Caco-2 (cell line): ENCODE results near the gene TMEM97. TPM values are rescaled to one million over a fixed set of nuclear protein-coding genes. Genes with fewer than 3 reads are reported as not detected.

Source experiments
- BruUV-seq: library from RNA; stranded (reverse); fragments of 400-500 nt; replicated peaks from 2 replicates; lab custom pipeline; 2021; lab: Mats Ljungman, UMichigan
- CTCF ChIA-PET: fragments of 300-600 bp; sonication (Branson Sonifier 250); formaldehyde crosslinking; loops from one replicate; lab custom pipeline; 2022; ENCODE audit warnings: antibody characterized with exemption; lab: Charles Lee
- POLR2A ChIA-PET: fragments of 300-600 bp; sonication (Branson Sonifier 250); formaldehyde crosslinking; loops from one replicate; lab custom pipeline; 2022; ENCODE audit warnings: antibody characterized with exemption; lab: Charles Lee
- DNase-seq, 2 experiments: peaks; one replicate each; pipeline versions ENCODE4 v3.0.0 to v3.0.0-alpha.2; 2020 to 2022
- H3K27me3 ChIP-seq: replicated peaks from 2 replicates; pipeline ENCODE4 v1.6.0; 2011; ENCODE audit warnings: low read length; ENCODE audit not compliant: control insufficient read depth, insufficient read depth
- H3K36me3 ChIP-seq: 2 replicates; pipeline ENCODE4 v1.5.1; 2011; ENCODE audit warnings: low read length; ENCODE audit not compliant: control insufficient read depth, insufficient read depth
- H3K4me1 ChIP-seq: fragments of 250-450 bp; sonication (Bioruptor Pico); 2 replicates; pipeline ENCODE4 v1.5.1; 2020; ENCODE audit warnings: mild to moderate bottlenecking
- H3K4me3 ChIP-seq: 2 replicates; pipeline ENCODE4 v1.5.1; 2011; ENCODE audit warnings: low read depth, mild to moderate bottlenecking, control low read depth, low read length
- H3K9me3 ChIP-seq: fragments of 250-450 bp; sonication (Bioruptor Pico); 2 replicates; pipeline ENCODE4 v1.5.1; 2020; ENCODE audit warnings: mild to moderate bottlenecking, moderate library complexity
- H3K27ac Mint-ChIP-seq: one replicate; pipeline ENCODE4 v1.8.0; 2022; ENCODE audit warnings: mixed read lengths; ENCODE audit not compliant: unreplicated experiment
- H3K27me3 Mint-ChIP-seq: one replicate; pipeline ENCODE4 v1.8.0; 2022; ENCODE audit warnings: mixed read lengths; ENCODE audit not compliant: insufficient read depth, unreplicated experiment
- H3K36me3 Mint-ChIP-seq: one replicate; pipeline ENCODE4 v1.8.0; 2022; ENCODE audit warnings: mild to moderate bottlenecking, mixed read lengths; ENCODE audit not compliant: insufficient read depth, unreplicated experiment
- H3K4me1 Mint-ChIP-seq: one replicate; pipeline ENCODE4 v1.8.0; 2022; ENCODE audit warnings: low read depth, mixed read lengths; ENCODE audit not compliant: unreplicated experiment
- H3K4me3 Mint-ChIP-seq: one replicate; pipeline ENCODE4 v1.8.0; 2022; ENCODE audit warnings: mild to moderate bottlenecking, moderate library complexity, mixed read lengths; ENCODE audit not compliant: unreplicated experiment
- H3K9me3 Mint-ChIP-seq: one replicate; pipeline ENCODE4 v1.8.0; 2022; ENCODE audit warnings: mixed read lengths; ENCODE audit not compliant: unreplicated experiment
- CTCF ChIP-seq, 2 experiments: fragments of 200-600 bp in 1 of 2; IDR thresholded peaks; 1 replicate in 1 of 2; 2 replicates in 1 of 2; pipeline versions ENCODE4 v1.5.1 to v1.8.0; 2011 to 2022; ENCODE audit warnings: antibody characterized with exemption in 1 of 2, control low read depth in 1 of 2, inconsistent platforms in 1 of 2, low read depth in 1 of 2, low read length in 1 of 2, mild to moderate bottlenecking in 1 of 2, moderate library complexity in 1 of 2; ENCODE audit not compliant: insufficient read depth in 1 of 2, severe bottlenecking in 1 of 2, unreplicated experiment in 1 of 2
- intact Hi-C: fragments of 100-400 bp; cut with micrococcal nuclease; formaldehyde crosslinking; loops from one replicate; pipeline ENCODE4 v1.10.0; 2022; ENCODE audit not compliant: unreplicated experiment
- total RNA-seq: library from RNA; stranded (reverse); gene quantifications from 2 replicates; pipeline ENCODE4 v1.2.3, GENCODE V29; 2022

Gene TMEM97
- total RNA-seq, 1 experiment from 2014 or later, result 342 TPM

GRCh38 chr17:28365487-28365886 lies 46.5 kb downstream of the TMEM97 start:
- Mint-ChIP-seq H3K27ac (no peak overlapping the region), H3K36me3 (peaks cover 71% of the 10 kb centered on the region), H3K4me3 (no peak overlapping the region), H3K9me3 (no peaks in the 10 kb centered on the region), H3K4me1 (peaks cover 34% of the 10 kb centered on the region), H3K27me3 (no peaks in the 10 kb centered on the region)
- no peak for DNase-seq
- TF ChIP-seq CTCF (IDR thresholded peaks at IDR 0.05; ENCODE audit: insufficient read depth in 1 of 2, low read depth in 1 of 2, low read length in 1 of 2, severe bottlenecking in 1 of 2, unreplicated experiment in 1 of 2), result no peak
- Histone ChIP-seq H3K4me3 (no peak overlapping the region), H3K36me3 (peaks cover 23% of the 10 kb centered on the region), H3K27me3 (no peaks in the 10 kb centered on the region), H3K4me1 (peaks cover 35% of the 10 kb centered on the region), H3K9me3 (no peaks in the 10 kb centered on the region)
- ChIA-PET POLR2A (interaction anchor here (2.3 to 3.2 kb wide), 2 partner anchors 8 to 30 kb away, joined by 12 to 44 read pairs; partner anchors contain the start of genes IFT20, POLDIP2 and TNFAIP1), CTCF (interaction anchor here (6.0 kb wide), 1 partner anchor 8 kb away, joined by 45 read pairs; the partner anchor contains the start of gene POLDIP2)
- BruUV-seq, result no TSS peak
- intact Hi-C loops, result loop anchor here (10.0 kb wide), 1 partner anchor 179 kb away; no protein-coding TSS in a partner anchor

- H3K4me3 ChIP-seq, result no peak overlapping the region
- Mint-ChIP-seq H3K9me3 (no peaks in the 10 kb centered on the region), H3K36me3 (peaks cover 66% of the 10 kb centered on the region), H3K4me3 (no peak overlapping the region), H3K4me1 (peaks cover 42% of the 10 kb centered on the region), H3K27me3 (no peaks in the 10 kb centered on the region), H3K27ac (peak overlapping the region; percentile 88)
- ChIA-PET CTCF (interaction anchor here (1.0 to 6.0 kb wide), 8 partner anchors 9 to 106 kb away, joined by 3 to 45 read pairs (median 4); partner anchors contain the start of genes IFT20, POLDIP2 and TNFAIP1), POLR2A (interaction anchor here (0.6 to 3.2 kb wide), 4 partner anchors 9 to 205 kb away, joined by 3 to 44 read pairs (median 8); partner anchors contain the start of genes IFT20, PIGS, POLDIP2 and TNFAIP1)
- no peaks in the 10 kb centered on the region for H3K27me3 ChIP-seq
- no TSS peak for BruUV-seq
- peak; percentile 10 to 31 for TF ChIP-seq CTCF (IDR thresholded peaks at IDR 0.05; ENCODE audit: insufficient read depth in 1 of 2, low read depth in 1 of 2, low read length in 1 of 2, severe bottlenecking in 1 of 2, unreplicated experiment in 1 of 2)
- DNase-seq, result peak in 1 of 2 experiments; percentile 46
- intact Hi-C loops, result loop anchor here (10.0 kb wide), 1 partner anchor 178 kb away; no protein-coding TSS in a partner anchor
- no peaks in the 10 kb centered on the region for H3K9me3 ChIP-seq
- H3K4me1 ChIP-seq, result peaks cover 42% of the 10 kb centered on the region
- H3K36me3 ChIP-seq, result peaks cover 17% of the 10 kb centered on the region
Observed at GRCh38 chr17:28366605-28367004, 47.6 kb downstream of the TMEM97 start.

GRCh38 chr17:28367641-28368305 lies 48.8 kb downstream of the TMEM97 start:
- Mint-ChIP-seq H3K27ac (peak overlapping the region; percentile 88), H3K4me1 (peaks cover 45% of the 10 kb centered on the region), H3K9me3 (no peaks in the 10 kb centered on the region), H3K27me3 (no peaks in the 10 kb centered on the region), H3K4me3 (peak overlapping the region; percentile 75), H3K36me3 (peaks cover 63% of the 10 kb centered on the region)
- CTCF ChIA-PET, result interaction anchor here (0.5 to 6.0 kb wide), 13 partner anchors 10 to 166 kb away, joined by 3 to 45 read pairs (median 5); partner anchors contain the start of genes IFT20, POLDIP2 and TNFAIP1
- TF ChIP-seq CTCF (IDR thresholded peaks at IDR 0.05; ENCODE audit: insufficient read depth in 1 of 2, low read depth in 1 of 2, low read length in 1 of 2, severe bottlenecking in 1 of 2, unreplicated experiment in 1 of 2), result peak in 1 of 2 experiments; percentile 7
- Histone ChIP-seq H3K4me1 (peaks cover 46% of the 10 kb centered on the region), H3K4me3 (no peak overlapping the region), H3K27me3 (no peaks in the 10 kb centered on the region), H3K36me3 (peaks cover 17% of the 10 kb centered on the region), H3K9me3 (no peaks in the 10 kb centered on the region)
- POLR2A ChIA-PET, result interaction anchor here (0.9 to 4.7 kb wide), 8 partner anchors 10 to 140 kb away, joined by 3 to 87 read pairs (median 8); partner anchors contain the start of genes IFT20, POLDIP2 and TNFAIP1
- intact Hi-C loops, result loop anchor here (1.0 to 10.0 kb wide), 3 partner anchors 9 to 177 kb away; partner anchors contain the start of gene SLC46A1
- no TSS peak for BruUV-seq
- no peak for DNase-seq
